Mesothelial cell of epicardium (in vitro differentiated cells): Measurements from ENCODE around the gene CCDC148. TPM values are rescaled to one million over a fixed set of nuclear protein-coding genes. Genes with fewer than 3 reads are reported as not detected.

Source experiments
- DNase-seq, 2 experiments: peaks; one replicate each; pipeline ENCODE4 v3.0.0; 2021; ENCODE audit warnings: low spot score in 2 of 2; ENCODE audit not compliant: unreplicated experiment in 2 of 2
- H3K27ac Mint-ChIP-seq: 2 replicates; pipeline ENCODE4 v1.8.0; 2021; ENCODE audit warnings: mixed read lengths
- H3K27me3 Mint-ChIP-seq: 2 replicates; pipeline ENCODE4 v1.8.0; 2021; ENCODE audit warnings: low read depth, mixed read lengths
- H3K36me3 Mint-ChIP-seq: 2 replicates; pipeline ENCODE4 v1.8.0; 2021; ENCODE audit warnings: mixed read lengths
- H3K4me1 Mint-ChIP-seq: 2 replicates; pipeline ENCODE4 v1.8.0; 2021; ENCODE audit warnings: mixed read lengths
- H3K4me3 Mint-ChIP-seq: 2 replicates; pipeline ENCODE4 v1.8.0; 2021; ENCODE audit warnings: mild to moderate bottlenecking, moderate library complexity, mixed read lengths
- H3K9me3 Mint-ChIP-seq: 2 replicates; pipeline ENCODE4 v1.8.0; 2021; ENCODE audit warnings: mixed read lengths
- total RNA-seq: library from RNA; stranded (reverse); gene quantifications from 3 replicates; pipeline ENCODE4 v1.2.1, GENCODE V29; 2021
- TF ChIP-seq, protein P1 (sequence below): fragments of 200-600 bp; sonication (generic); IDR thresholded peaks from one replicate; pipeline ENCODE4 v1.5.0; 2021; ENCODE audit warnings: antibody characterized with exemption; ENCODE audit not compliant: unreplicated experiment

Gene CCDC148
- total RNA-seq, 1 donor from 2014 or later, result 3.1 TPM

DNA sequence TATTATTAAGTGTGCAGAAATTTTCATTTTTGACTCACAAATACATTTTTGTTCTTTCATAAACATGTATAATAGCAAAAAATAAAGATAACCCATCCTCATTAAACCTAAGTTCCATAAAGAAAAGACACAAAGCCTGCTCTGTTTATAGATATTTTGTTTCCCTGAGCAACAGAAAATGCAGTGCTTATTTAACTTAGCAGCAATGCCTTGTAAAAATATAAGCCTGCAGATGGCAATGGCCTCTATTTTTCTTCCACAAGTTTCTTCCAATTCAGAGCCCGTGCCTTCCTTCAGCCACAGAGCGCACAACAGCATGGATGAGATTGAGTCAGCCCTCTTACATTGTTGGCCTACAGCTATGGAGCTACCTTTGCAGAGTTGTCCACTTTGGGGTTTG lies 43.8 kb upstream of the CCDC148 start:
- H3K9me3 Mint-ChIP-seq, result no peaks in the 10 kb centered on the region
- no peaks in the 10 kb centered on the region for H3K27me3 Mint-ChIP-seq
- no peak for DNase-seq
- peaks cover 54% of the 10 kb centered on the region for H3K4me1 Mint-ChIP-seq
- H3K27ac Mint-ChIP-seq, result peak overlapping the region; percentile 8
- TF ChIP-seq, protein P1, sequence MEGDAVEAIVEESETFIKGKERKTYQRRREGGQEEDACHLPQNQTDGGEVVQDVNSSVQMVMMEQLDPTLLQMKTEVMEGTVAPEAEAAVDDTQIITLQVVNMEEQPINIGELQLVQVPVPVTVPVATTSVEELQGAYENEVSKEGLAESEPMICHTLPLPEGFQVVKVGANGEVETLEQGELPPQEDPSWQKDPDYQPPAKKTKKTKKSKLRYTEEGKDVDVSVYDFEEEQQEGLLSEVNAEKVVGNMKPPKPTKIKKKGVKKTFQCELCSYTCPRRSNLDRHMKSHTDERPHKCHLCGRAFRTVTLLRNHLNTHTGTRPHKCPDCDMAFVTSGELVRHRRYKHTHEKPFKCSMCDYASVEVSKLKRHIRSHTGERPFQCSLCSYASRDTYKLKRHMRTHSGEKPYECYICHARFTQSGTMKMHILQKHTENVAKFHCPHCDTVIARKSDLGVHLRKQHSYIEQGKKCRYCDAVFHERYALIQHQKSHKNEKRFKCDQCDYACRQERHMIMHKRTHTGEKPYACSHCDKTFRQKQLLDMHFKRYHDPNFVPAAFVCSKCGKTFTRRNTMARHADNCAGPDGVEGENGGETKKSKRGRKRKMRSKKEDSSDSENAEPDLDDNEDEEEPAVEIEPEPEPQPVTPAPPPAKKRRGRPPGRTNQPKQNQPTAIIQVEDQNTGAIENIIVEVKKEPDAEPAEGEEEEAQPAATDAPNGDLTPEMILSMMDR, result no peak
- no peaks in the 10 kb centered on the region for H3K36me3 Mint-ChIP-seq
- no peak overlapping the region for H3K4me3 Mint-ChIP-seq

DNA sequence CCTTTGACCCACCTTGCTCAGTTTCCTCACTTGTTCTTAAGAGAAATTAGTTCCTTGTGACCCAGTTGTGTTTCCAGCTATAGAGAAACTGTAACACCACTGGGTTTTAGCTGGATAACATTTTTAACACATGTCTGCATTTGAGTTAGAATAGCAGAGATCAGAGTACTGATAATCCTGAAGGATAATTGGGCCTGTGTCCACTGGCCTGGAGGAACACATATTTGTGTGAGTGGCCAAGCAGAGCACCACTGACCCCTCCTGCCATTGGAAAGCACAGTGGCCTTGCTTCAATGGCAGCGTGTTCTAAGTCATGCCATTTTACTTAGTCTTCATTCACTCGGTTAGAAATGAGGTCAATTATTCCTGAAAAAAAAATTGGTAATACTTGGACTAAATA lies 42.8 kb upstream of the CCDC148 start:
- H3K36me3 Mint-ChIP-seq, result no peaks in the 10 kb centered on the region
- H3K4me1 Mint-ChIP-seq, result peaks cover 48% of the 10 kb centered on the region
- TF ChIP-seq, protein P1, result no peak
- no peak for DNase-seq
- peak overlapping the region; percentile 28 for H3K27ac Mint-ChIP-seq
- H3K4me3 Mint-ChIP-seq, result no peak overlapping the region
- H3K9me3 Mint-ChIP-seq, result no peaks in the 10 kb centered on the region
- H3K27me3 Mint-ChIP-seq, result no peaks in the 10 kb centered on the region

DNA sequence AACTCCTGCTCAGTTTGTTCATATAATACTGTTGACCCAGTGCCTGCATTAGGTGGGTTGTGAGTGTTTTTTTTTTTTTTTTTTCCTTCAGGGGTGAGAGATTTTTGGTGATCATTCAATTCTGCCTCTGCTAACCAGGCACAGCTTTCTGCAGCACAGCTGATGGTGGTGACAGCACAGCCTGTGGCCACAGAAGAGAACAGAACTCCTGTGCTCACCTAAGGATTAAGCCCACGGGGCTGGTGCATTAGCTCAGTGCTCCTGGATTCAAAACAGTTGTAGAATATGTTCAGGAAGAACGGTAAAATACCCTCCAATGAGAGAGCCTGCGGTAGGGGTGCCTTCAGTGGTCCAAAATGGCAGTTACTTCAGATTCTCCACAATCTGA lies 42.2 kb upstream of the CCDC148 start:
- Mint-ChIP-seq H3K36me3 (no peaks in the 10 kb centered on the region), H3K27me3 (no peaks in the 10 kb centered on the region), H3K4me1 (peaks cover 48% of the 10 kb centered on the region), H3K4me3 (no peak overlapping the region), H3K9me3 (no peaks in the 10 kb centered on the region), H3K27ac (peak overlapping the region; percentile 39)
- TF ChIP-seq, protein P1, result no peak
- no peak for DNase-seq

DNA sequence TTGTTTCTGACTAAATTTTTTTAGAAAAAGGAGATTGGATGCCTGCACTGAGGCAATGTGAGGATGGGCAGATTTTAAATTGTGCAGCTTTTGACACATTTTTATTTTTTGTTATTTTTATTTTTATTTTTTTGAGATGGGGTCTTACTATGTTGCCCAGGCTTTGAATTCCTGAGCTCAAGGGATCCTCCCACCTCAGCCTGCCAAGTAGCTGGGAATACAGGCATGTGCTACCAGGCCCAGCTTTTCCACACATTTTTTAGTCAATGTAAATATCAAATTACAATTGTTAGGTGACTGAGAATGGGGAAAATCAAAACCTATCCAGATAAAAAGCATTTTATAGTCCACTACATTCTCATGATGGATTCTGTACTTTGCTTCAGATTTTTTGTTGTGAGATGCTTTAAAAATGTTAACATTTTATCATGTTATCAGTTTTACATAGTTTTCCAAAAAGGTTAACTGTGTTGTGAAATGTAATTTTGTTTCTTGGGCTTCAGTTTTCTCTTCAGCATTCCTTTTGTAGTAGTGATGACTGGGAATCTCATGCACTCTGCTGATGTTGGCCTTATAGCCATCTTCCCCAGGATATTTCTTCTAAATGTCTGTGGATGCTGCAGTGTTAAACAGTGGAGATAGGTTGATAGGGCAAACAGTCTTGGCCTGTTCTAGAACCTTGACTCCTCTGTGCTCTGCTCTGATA lies 41.6 kb upstream of the CCDC148 start:
- no peak for DNase-seq
- H3K4me1 Mint-ChIP-seq, result peaks cover 50% of the 10 kb centered on the region
- H3K27ac Mint-ChIP-seq, result peak overlapping the region; percentile 39
- no peaks in the 10 kb centered on the region for H3K36me3 Mint-ChIP-seq
- TF ChIP-seq, protein P1, result no peak
- H3K9me3 Mint-ChIP-seq, result no peaks in the 10 kb centered on the region
- no peaks in the 10 kb centered on the region for H3K27me3 Mint-ChIP-seq
- H3K4me3 Mint-ChIP-seq, result no peak overlapping the region

DNA sequence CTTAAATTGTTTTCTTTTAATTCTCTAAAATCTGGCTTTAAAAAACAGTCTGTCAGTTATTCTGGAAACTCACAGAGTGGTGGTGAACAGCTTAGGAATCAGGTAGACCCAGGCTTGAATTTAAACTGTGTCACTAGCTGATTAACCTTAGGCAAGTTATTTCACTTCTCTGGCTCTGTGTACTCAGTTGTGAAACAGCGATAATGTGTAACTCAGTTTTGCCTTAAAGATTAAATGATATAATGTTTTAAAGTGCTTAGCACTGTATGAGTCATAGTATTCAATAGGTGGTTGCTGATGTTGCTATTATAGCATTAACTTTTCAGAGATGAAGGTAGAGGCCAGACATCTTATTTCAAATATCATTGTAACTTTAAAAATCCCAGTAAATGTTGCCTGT lies 40.9 kb upstream of the CCDC148 start:
- peak overlapping the region; percentile 28 for H3K27ac Mint-ChIP-seq
- no peaks in the 10 kb centered on the region for H3K36me3 Mint-ChIP-seq
- TF ChIP-seq, protein P1, result no peak
- no peak for DNase-seq
- no peaks in the 10 kb centered on the region for H3K9me3 Mint-ChIP-seq
- H3K27me3 Mint-ChIP-seq, result no peaks in the 10 kb centered on the region
- H3K4me3 Mint-ChIP-seq, result no peak overlapping the region
- peaks cover 43% of the 10 kb centered on the region for H3K4me1 Mint-ChIP-seq
